Measurements from ENCODE around the gene WDR70.
"Not testable (repeated sequence)": the region's sequence is repeated elsewhere in the genome, so short reads cannot be mapped to it uniquely, and the experiment has no call there.

Gene WDR70

GRCh38 chr5:37685211-37685610, 306.1 kb downstream of the WDR70 start:
- no peak for DNase-seq (ENCODE audit: low read depth in 3 of 3)

GRCh38 chr5:37685816-37686215, 306.7 kb downstream of the WDR70 start:
- no peak for DNase-seq (ENCODE audit: low read depth in 3 of 3)

- not testable (repeated sequence) for DNase-seq (ENCODE audit: low read depth in 3 of 3)
Observed at GRCh38 chr5:37688925-37689324, 309.8 kb downstream of the WDR70 start.

- DNase-seq (ENCODE audit: low read depth in 3 of 3) = not testable (repeated sequence)
Observed at GRCh38 chr5:37694333-37694732, 315.2 kb downstream of the WDR70 start.

DNA sequence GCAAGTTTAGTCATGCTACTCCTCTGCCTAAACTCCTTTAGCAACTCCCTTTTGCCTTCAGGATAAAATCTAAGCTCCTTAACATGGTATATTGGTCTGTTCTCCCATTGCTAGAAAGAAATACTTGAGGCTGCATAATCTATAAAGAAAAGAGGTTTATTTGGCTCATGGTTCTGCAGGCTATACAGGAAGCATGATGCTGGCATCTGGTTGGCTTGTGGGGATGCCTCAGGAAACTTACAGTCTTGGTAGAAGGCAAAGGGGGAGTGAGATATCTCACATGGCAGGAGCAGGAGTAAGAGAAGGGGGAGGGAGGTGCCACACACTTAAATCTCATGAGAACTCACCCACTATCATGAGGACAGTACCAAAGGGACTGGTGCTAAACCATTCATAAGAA, 315.7 kb downstream of the WDR70 start:
- no peak for DNase-seq (ENCODE audit: low read depth in 3 of 3)

GRCh38 chr5:37695647-37696046, 316.5 kb downstream of the WDR70 start:
- DNase-seq (ENCODE audit: low read depth in 3 of 3) = no peak

GRCh38 chr5:37696190-37697021, 317.3 kb downstream of the WDR70 start:
- DNase-seq (ENCODE audit: low read depth in 3 of 3) = no peak

GRCh38 chr5:37701868-37702267, 322.8 kb downstream of the WDR70 start:
- no peak for DNase-seq (ENCODE audit: low read depth in 3 of 3)

- no peak for DNase-seq (ENCODE audit: low read depth in 3 of 3)
Observed at GRCh38 chr5:37703841-37704241, 324.7 kb downstream of the WDR70 start.

DNA sequence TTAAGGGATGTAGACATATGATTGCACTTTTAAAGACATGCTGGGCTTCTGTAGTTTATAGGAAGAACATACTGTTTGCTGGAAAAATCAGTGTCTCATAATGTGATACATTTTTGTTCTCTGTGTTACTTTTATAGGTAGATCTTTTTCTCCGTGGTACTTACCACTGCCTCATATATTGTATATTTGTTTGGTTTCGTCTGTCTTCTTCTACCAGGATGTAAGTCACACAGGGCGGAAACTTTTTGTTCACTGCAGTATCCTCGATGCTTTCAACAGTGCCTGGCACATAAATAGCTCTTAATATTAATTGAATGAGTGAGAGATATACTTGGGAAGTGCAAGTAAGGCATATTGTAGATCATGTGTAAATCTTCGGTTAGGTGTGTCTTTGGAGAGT, 325.3 kb downstream of the WDR70 start:
- no peak for DNase-seq (ENCODE audit: low read depth in 3 of 3)

- no peak for DNase-seq (ENCODE audit: low read depth in 3 of 3)
Observed at GRCh38 chr5:37709020-37709419, 329.9 kb downstream of the WDR70 start.

DNA sequence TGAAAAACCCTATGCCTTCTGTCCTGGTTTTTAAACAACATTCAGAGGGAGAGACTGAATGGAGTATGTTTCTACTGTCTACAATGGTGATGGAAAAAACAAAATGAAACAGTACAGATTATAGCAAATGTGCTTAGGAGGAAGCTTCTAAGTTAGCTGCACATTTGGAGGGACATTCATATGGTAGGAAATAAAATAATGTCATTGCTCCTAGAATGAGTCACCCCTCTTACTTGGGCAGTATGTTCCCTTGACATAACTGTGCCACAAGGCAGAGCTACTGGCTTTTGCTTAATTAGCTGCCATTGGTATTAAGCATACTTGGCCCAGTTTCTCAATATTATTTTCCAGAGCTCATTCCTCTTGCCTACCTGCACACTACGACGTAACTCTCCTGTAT, 331.8 kb downstream of the WDR70 start:
- no peak for DNase-seq (ENCODE audit: low read depth in 3 of 3)

DNA sequence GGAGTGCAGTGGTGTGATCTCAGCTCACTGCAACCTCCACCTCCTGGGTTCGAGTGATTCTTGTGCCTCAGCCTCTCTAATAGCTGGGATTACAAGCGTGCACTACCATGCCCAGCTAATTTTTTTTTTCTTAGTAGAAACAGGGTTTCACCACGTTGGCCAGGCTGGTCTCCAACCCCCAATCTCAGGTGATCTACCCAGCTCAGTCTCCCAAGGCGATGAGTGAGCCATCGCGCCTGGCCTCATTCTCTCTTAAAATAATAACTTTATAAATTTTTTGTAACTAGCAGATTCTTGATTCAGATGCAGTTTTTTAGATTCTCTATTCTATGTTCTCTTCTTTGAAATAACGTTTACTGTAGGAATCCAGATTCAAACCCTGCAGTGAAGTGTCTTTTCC, 333.6 kb downstream of the WDR70 start:
- no peak for DNase-seq (ENCODE audit: low read depth in 3 of 3)

GRCh38 chr5:37714756-37715155, 335.6 kb downstream of the WDR70 start:
- DNase-seq (ENCODE audit: low read depth in 3 of 3) = no peak

- no peak for DNase-seq (ENCODE audit: low read depth in 3 of 3)
Observed at GRCh38 chr5:37715361-37715760, 336.2 kb downstream of the WDR70 start.

GRCh38 chr5:37715992-37716391, 336.9 kb downstream of the WDR70 start:
- DNase-seq (ENCODE audit: low read depth in 3 of 3) = no peak

GRCh38 chr5:37716405-37716804, 337.3 kb downstream of the WDR70 start:
- no peak for DNase-seq (ENCODE audit: low read depth in 3 of 3)

GRCh38 chr5:37717276-37717612, 338.1 kb downstream of the WDR70 start:
- no peak for DNase-seq (ENCODE audit: low read depth in 3 of 3)

- no peak for DNase-seq (ENCODE audit: low read depth in 3 of 3)
Observed at GRCh38 chr5:37717613-37718431, 338.7 kb downstream of the WDR70 start.

- no peak for DNase-seq (ENCODE audit: low read depth in 3 of 3)
Observed at GRCh38 chr5:37720550-37720952, 341.4 kb downstream of the WDR70 start.

GRCh38 chr5:37721447-37721871, 342.3 kb downstream of the WDR70 start:
- DNase-seq (ENCODE audit: low read depth in 3 of 3) = peak in 1 of 3 donors; percentile 6

DNA sequence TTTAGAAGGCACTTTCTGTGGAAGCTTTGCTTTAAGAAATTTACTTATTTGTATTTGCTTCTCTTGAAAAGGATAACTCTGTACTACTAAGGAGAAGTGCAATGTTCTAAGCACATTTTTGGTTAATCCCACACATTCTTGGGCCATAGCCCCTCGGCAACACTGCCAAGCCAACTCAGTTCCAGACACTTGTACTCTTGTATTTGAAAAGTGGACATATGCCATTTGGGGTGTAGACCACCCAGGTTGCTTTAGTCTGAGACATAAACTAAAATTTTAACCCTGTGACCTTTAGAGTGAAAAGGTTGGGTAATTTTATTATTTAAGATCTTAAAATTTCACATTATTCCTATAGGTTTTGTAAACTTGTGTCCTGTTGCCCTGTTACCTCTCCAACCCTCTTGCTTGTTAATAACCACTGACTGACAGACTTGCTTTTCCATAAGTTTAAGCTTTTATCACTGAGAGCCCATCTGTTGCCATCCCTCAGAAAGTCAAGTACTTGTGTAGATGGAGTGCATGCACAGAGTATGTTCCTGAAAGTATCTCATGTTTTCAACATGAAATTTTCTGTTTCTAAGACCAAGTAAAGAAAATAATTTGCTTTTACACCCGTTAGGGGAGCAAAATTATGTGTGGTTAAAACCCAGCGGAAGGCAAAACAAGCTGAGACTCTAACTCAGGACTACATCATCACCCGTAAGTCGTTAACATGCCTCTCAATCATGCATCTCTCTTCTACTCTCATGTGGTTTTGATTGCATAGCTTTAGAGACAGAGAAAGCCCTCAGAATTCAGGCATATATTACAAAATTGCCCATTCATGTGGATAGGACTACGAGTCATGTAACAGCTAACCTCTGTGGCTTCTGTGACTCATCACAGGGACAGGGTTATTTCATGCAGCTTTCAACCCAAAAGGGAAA, 343.4 kb downstream of the WDR70 start:
- DNase-seq (ENCODE audit: low read depth in 3 of 3) = peak in 2 of 3 donors; percentile 11 to 41
